Neutrophil (primary cell): ENCODE data around the gene TIMP2.

Experiments used
- H3K27ac ChIP-seq: fragments of 200-600 bp; sonication (generic); 2 replicates; pipeline ENCODE4 v1.5.1; 2016; ENCODE audit warnings: mild to moderate bottlenecking, moderate library complexity
- H3K27me3 ChIP-seq: fragments of 200-600 bp; sonication (generic); 2 replicates; pipeline ENCODE4 v1.6.0; 2016; ENCODE audit warnings: mild to moderate bottlenecking
- H3K36me3 ChIP-seq: fragments of 200-600 bp; sonication (generic); 2 replicates; pipeline ENCODE4 v1.5.1; 2017
- H3K4me1 ChIP-seq, 2 experiments: fragments of 200-600 bp in 1 of 2; sonication (generic) in 1 of 2; 1 replicate in 1 of 2; 2 replicates in 1 of 2; pipeline versions ENCODE4 v1.5.1 to v1.6.1; 2013 to 2016; ENCODE audit warnings: low read depth in 1 of 2, low read length in 1 of 2, mild to moderate bottlenecking in 1 of 2, moderate library complexity in 1 of 2; ENCODE audit not compliant: control insufficient read depth in 1 of 2, insufficient read depth in 1 of 2
- H3K4me3 ChIP-seq, 2 experiments: fragments of 200-600 bp in 1 of 2; sonication (generic) in 1 of 2; 1 replicate in 1 of 2; 2 replicates in 1 of 2; pipeline ENCODE4 v1.5.1; 2013 to 2016; ENCODE audit warnings: low read depth in 1 of 2, low read length in 1 of 2, mild to moderate bottlenecking in 1 of 2, moderate library complexity in 1 of 2
- H3K9me3 ChIP-seq: fragments of 200-600 bp; sonication (generic); 2 replicates; pipeline ENCODE4 v1.5.1; 2016
- TF ChIP-seq, protein P1 (sequence below): fragments of 200-600 bp; sonication (generic); IDR thresholded peaks from 2 replicates; pipeline ENCODE4 v1.5.1; 2016; ENCODE audit warnings: antibody characterized with exemption

TIMP2 gene

DNA sequence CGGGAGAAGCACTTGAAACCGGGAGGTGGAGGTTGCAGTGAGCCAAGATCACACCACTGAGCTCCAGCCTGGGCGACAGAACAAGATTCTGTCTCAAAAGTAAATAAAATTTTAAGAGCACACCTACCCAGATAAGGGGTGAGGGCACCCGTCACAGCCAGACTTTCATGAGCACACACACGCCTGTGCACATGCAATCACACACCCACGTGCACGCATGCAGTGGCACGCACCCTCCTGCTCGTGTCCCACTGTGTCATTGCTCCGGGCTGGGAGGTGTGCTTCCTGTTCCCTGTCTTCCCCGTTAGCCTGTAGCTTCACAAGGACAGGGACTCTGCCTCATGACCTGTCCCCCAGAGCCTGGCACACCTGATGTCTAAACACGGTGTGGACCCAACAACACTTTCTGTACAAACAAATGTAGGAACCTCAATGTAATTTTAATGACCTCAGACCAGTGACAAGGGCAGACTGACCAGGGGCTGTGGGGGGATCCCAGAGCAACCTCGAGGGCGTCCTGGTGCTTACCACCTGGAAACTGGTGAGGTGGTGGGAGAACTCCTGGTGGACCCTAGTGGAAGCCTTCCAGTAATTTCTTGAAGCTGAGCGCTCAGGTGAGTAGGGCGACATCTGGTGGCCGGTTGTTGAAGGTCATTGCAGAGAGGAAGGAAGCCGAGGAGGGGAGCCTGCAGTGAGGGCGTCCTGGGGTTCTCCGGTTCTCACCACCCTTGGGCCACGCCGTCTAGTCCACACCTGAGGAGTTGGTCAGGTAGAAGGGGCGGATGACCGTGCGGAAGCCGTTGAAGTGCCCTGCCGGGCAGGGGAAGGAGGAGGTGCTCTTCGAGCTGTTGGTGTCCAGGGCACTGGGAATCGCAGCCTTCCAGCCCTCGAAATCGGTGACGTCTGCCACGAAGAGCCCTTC, 45.9 kb upstream of the TIMP2 start:
- Histone ChIP-seq H3K4me1 (peaks cover 6 to 8% of the 10 kb centered on the region in 2 experiments), H3K9me3 (no peaks in the 10 kb centered on the region), H3K27ac (no peak overlapping the region), H3K4me3 (no peak overlapping the region), H3K27me3 (no peaks in the 10 kb centered on the region), H3K36me3 (no peaks in the 10 kb centered on the region)
- TF ChIP-seq, protein P1, sequence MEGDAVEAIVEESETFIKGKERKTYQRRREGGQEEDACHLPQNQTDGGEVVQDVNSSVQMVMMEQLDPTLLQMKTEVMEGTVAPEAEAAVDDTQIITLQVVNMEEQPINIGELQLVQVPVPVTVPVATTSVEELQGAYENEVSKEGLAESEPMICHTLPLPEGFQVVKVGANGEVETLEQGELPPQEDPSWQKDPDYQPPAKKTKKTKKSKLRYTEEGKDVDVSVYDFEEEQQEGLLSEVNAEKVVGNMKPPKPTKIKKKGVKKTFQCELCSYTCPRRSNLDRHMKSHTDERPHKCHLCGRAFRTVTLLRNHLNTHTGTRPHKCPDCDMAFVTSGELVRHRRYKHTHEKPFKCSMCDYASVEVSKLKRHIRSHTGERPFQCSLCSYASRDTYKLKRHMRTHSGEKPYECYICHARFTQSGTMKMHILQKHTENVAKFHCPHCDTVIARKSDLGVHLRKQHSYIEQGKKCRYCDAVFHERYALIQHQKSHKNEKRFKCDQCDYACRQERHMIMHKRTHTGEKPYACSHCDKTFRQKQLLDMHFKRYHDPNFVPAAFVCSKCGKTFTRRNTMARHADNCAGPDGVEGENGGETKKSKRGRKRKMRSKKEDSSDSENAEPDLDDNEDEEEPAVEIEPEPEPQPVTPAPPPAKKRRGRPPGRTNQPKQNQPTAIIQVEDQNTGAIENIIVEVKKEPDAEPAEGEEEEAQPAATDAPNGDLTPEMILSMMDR, result peak; percentile 87

DNA sequence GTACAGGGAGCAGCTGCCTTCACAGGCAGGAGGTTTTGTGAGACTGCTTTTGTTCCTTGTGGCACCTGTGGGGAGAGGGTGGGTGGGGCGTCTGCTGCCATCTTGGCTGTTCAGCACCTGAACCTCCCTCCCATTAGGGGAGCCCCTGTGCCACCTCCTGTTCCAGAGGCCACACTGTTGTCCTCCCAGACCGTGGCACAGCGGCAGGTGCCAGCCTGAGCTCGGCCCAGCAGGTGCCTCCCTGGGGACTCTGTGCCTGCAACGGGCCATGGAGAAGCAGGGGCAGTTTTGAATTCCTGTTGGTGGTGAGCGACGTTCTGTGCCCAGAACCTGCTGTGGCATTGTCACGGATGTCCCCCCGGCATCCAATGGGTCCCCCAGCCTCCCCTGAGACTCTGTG, 44.7 kb upstream of the TIMP2 start:
- no peaks in the 10 kb centered on the region for H3K27me3 ChIP-seq
- no peaks in the 10 kb centered on the region for H3K9me3 ChIP-seq
- TF ChIP-seq, protein P1, result no peak
- H3K4me3 ChIP-seq, result no peak overlapping the region
- H3K36me3 ChIP-seq, result no peaks in the 10 kb centered on the region
- H3K4me1 ChIP-seq, result peaks cover 6 to 8% of the 10 kb centered on the region in 2 experiments
- no peak overlapping the region for H3K27ac ChIP-seq

DNA sequence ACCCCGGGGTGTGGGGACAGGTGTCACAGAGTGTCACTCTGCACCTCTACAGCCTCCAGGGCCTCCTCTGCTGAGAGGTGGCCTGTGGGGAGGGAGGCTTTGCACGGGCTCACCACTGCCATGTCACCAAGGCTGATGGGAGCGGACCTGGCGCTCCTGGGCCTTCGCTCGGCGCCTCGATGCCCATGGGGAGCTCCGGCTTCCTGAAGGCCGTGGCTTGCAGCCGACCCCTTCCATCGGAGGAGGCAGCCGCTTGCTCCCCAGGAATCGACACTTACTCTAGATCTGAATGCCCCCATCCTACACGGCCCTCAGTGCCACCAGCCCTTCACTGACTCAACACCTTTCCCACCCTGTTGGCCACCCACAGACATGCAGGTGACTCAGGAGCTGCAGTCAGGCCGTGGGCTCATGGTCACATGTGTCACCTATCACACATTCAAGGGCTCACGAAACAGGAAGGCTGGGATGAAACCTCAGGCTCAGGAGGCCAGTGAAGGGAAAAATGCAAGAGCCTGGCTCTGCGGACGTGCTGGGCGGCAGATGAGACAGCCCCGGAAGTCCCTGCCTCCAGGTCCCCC, 42.7 kb upstream of the TIMP2 start:
- peaks cover 6 to 8% of the 10 kb centered on the region in 2 experiments for H3K4me1 ChIP-seq
- H3K36me3 ChIP-seq, result no peaks in the 10 kb centered on the region
- no peaks in the 10 kb centered on the region for H3K27me3 ChIP-seq
- no peak overlapping the region for H3K27ac ChIP-seq
- no peak overlapping the region for H3K4me3 ChIP-seq
- TF ChIP-seq, protein P1, result no peak
- no peaks in the 10 kb centered on the region for H3K9me3 ChIP-seq

DNA sequence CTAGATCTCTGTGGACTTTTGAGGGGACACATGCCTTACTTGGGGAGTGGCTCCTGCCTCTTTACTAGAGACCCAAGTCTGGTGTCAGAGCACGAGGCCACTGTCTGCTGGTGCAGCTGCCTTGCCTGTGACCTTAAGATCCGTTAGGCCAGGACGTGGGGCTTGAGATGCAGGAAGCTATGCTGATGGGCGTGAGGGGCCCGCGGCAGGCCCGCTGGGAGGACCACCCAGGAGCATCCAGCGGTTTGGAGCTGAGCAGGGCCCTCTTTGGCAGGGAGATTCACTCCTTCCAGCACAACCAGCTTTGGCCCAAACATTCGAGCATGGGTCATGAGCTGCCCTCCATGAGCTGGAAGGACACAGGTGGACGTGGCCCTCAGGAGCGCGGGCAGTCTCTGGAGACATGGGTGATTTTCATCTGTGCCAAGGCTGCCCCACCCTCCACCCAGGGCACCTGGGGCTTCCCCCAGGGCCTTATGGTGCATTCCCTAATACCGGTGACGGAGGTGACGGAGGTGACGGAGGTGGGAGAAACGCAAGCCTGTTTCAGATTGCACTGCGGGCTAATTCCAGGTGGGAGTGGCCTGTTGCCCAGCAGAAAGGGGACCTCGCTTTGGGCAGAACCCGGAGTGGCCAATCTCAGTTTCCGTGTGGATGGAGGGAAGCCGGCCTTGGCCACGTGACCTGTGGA, 41.9 kb upstream of the TIMP2 start:
- Histone ChIP-seq H3K27ac (no peak overlapping the region), H3K4me3 (no peak overlapping the region), H3K4me1 (peaks cover 6 to 8% of the 10 kb centered on the region in 2 experiments), H3K27me3 (no peaks in the 10 kb centered on the region), H3K9me3 (no peaks in the 10 kb centered on the region), H3K36me3 (no peaks in the 10 kb centered on the region)
- TF ChIP-seq, protein P1, result no peak

DNA sequence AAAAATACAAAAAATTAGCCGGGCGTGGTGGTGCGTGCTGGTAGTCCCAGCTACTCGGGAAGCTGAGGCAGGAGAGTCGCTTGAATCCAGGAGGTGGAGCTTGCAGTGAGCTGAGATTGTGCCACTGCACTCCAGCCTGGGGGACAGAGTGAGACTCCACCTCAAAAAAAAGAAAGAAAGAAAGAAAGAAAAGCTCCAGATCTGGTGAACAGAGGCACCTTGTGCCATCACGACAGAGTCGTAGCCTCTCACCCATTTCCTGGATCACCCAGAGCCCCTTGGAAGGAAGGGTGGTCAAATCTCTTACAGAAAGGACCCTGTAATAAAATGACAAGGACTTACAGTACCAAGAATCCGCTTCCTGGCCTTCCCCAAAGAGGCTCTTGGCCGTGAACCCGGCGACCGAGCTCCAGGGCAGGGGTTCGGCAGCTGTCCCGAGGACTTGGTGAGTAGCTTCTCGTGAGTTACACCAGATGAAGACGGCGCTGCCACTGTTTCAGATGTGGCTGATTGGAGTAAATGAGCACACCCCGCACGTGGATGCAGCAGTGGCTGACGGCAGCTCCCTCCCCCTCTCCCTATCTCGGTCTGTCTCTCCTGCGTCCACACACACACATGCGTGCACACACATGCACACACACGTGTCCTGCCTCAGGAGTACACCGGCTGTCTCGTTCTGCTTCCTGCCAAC, 41.1 kb upstream of the TIMP2 start:
- Histone ChIP-seq H3K9me3 (no peaks in the 10 kb centered on the region), H3K27ac (no peak overlapping the region), H3K4me1 (peaks cover 3 to 4% of the 10 kb centered on the region in 2 experiments), H3K27me3 (no peaks in the 10 kb centered on the region), H3K4me3 (no peak overlapping the region), H3K36me3 (no peaks in the 10 kb centered on the region)
- TF ChIP-seq, protein P1, result no peak
